Measurements from ENCODE around the gene SEC31A. TPM values are rescaled to one million over a fixed set of nuclear protein-coding genes. Genes with fewer than 3 reads are reported as not detected.

SEC31A gene
- total and polyA plus RNA-seq, 5 donors = 87.3 to 156 (median 126) TPM

GRCh38 chr4:82777857-82778525, 113.0 kb downstream of the SEC31A start:
- Histone ChIP-seq H3K27me3 (ENCODE audit: control insufficient read depth, insufficient read depth) (no peaks in the 10 kb centered on the region), H3K27ac (ENCODE audit: low read length) (no peak overlapping the region), H3K9me3 (ENCODE audit: control insufficient read depth, low read length) (no peaks in the 10 kb centered on the region), H3K4me3 (ENCODE audit: low read length) (no peak overlapping the region), H3K4me1 (ENCODE audit: control insufficient read depth, insufficient read depth, low read length) (peaks cover 7% of the 10 kb centered on the region)
- intact Hi-C loops (cut with DNase I) = no loop called here
- ATAC-seq = no peak
- 98% methylated on average over 5 of the region's 5 CpGs for WGBS
- DNase-seq = no peak

GRCh38 chr4:82776925-82777542, 113.9 kb downstream of the SEC31A start:
- H3K27ac ChIP-seq (ENCODE audit: low read length) = no peak overlapping the region
- DNase-seq (no peak), ATAC-seq (no peak)
- peaks cover 9% of the 10 kb centered on the region for H3K4me1 ChIP-seq (ENCODE audit: control insufficient read depth, insufficient read depth, low read length)
- no peak overlapping the region for H3K4me3 ChIP-seq (ENCODE audit: low read length)
- no peaks in the 10 kb centered on the region for H3K9me3 ChIP-seq (ENCODE audit: control insufficient read depth, low read length)
- 79% methylated on average over 5 of the region's 5 CpGs for WGBS
- intact Hi-C loops (cut with DNase I) = no loop called here
- H3K27me3 ChIP-seq (ENCODE audit: control insufficient read depth, insufficient read depth) = no peaks in the 10 kb centered on the region

- no peak overlapping the region for H3K27ac ChIP-seq (ENCODE audit: low read length)
- peaks cover 9% of the 10 kb centered on the region for H3K4me1 ChIP-seq (ENCODE audit: control insufficient read depth, insufficient read depth, low read length)
- DNase-seq = no peak
- WGBS = 93% methylated on average over 5 of the region's 5 CpGs
- no peak for ATAC-seq
- H3K27me3 ChIP-seq (ENCODE audit: control insufficient read depth, insufficient read depth) = no peaks in the 10 kb centered on the region
- intact Hi-C loops (cut with DNase I) = no loop called here
- H3K9me3 ChIP-seq (ENCODE audit: control insufficient read depth, low read length) = no peaks in the 10 kb centered on the region
- no peak overlapping the region for H3K4me3 ChIP-seq (ENCODE audit: low read length)
Measured at GRCh38 chr4:82775243-82775642, 115.7 kb downstream of the SEC31A start.

GRCh38 chr4:82774711-82775171, 116.2 kb downstream of the SEC31A start:
- no peak overlapping the region for H3K4me3 ChIP-seq (ENCODE audit: low read length)
- intact Hi-C loops (cut with DNase I) = no loop called here
- DNase-seq = peak in 1 of 3 donors; percentile 59
- 44% methylated on average over 3 of the region's 3 CpGs for WGBS
- H3K27ac ChIP-seq (ENCODE audit: low read length) = no peak overlapping the region
- peaks cover 9% of the 10 kb centered on the region for H3K4me1 ChIP-seq (ENCODE audit: control insufficient read depth, insufficient read depth, low read length)
- no peaks in the 10 kb centered on the region for H3K9me3 ChIP-seq (ENCODE audit: control insufficient read depth, low read length)
- no peaks in the 10 kb centered on the region for H3K27me3 ChIP-seq (ENCODE audit: control insufficient read depth, insufficient read depth)
- ATAC-seq = peak; percentile 56 to 61

- Histone ChIP-seq H3K9me3 (ENCODE audit: control insufficient read depth, low read length) (no peaks in the 10 kb centered on the region), H3K4me3 (ENCODE audit: low read length) (no peak overlapping the region), H3K27ac (ENCODE audit: low read length) (no peak overlapping the region), H3K27me3 (ENCODE audit: control insufficient read depth, insufficient read depth) (no peaks in the 10 kb centered on the region), H3K4me1 (ENCODE audit: control insufficient read depth, insufficient read depth, low read length) (peaks cover 9% of the 10 kb centered on the region)
- intact Hi-C loops (cut with DNase I) = no loop called here
- WGBS = 67% methylated on average over 4 of the region's 4 CpGs
- ATAC-seq (no peak), DNase-seq (no peak)
Measured at GRCh38 chr4:82773057-82773456, 117.9 kb downstream of the SEC31A start.

- Histone ChIP-seq H3K27me3 (ENCODE audit: control insufficient read depth, insufficient read depth) (no peaks in the 10 kb centered on the region), H3K4me3 (ENCODE audit: low read length) (no peak overlapping the region), H3K27ac (ENCODE audit: low read length) (no peak overlapping the region), H3K9me3 (ENCODE audit: control insufficient read depth, low read length) (no peaks in the 10 kb centered on the region), H3K4me1 (ENCODE audit: control insufficient read depth, insufficient read depth, low read length) (peaks cover 9% of the 10 kb centered on the region)
- ATAC-seq = no peak
- no peak for DNase-seq
- intact Hi-C loops (cut with DNase I) = no loop called here
- 66% methylated on average over 3 of the region's 3 CpGs for WGBS
Measured at GRCh38 chr4:82770607-82771006, 120.3 kb downstream of the SEC31A start.

Other genes with a start within 250 kb of the SEC31A start
- gene SCD5, start 92.4 kb downstream of the SEC31A start, total RNA-seq = 10 to 100 TPM; 11.6 to 14.2 (median 12.0) TPM
- gene SCD5, start 92.4 kb downstream of the SEC31A start, polyA plus RNA-seq = 6.0 TPM
- 1 to 10 TPM; 3.2 to 6.3 (median 3.7) TPM for gene THAP9, start 9.6 kb upstream of the SEC31A start, total RNA-seq
- 2.6 TPM for gene THAP9, start 9.6 kb upstream of the SEC31A start, polyA plus RNA-seq
- 1 to 10 TPM; 7.2 to 7.7 (median 7.3) TPM for gene LIN54, start 119.7 kb upstream of the SEC31A start, total RNA-seq
- 2.2 TPM for gene LIN54, start 119.7 kb upstream of the SEC31A start, polyA plus RNA-seq
- gene COPS4, start 144.0 kb upstream of the SEC31A start, total RNA-seq = 10 to 100 TPM; 47.3 to 54.8 (median 50.7) TPM
- gene COPS4, start 144.0 kb upstream of the SEC31A start, polyA plus RNA-seq = 40.3 TPM
- 1 to 10 TPM; 1.2 to 5.0 (median 3.0) TPM for gene PLAC8, start 223.6 kb upstream of the SEC31A start, total RNA-seq
- 1.6 TPM for gene PLAC8, start 223.6 kb upstream of the SEC31A start, polyA plus RNA-seq

Data from right cardiac atrium (tissue), 5 donors.